ENCODE data around the gene PRM3.

The PRM3 gene

DNA sequence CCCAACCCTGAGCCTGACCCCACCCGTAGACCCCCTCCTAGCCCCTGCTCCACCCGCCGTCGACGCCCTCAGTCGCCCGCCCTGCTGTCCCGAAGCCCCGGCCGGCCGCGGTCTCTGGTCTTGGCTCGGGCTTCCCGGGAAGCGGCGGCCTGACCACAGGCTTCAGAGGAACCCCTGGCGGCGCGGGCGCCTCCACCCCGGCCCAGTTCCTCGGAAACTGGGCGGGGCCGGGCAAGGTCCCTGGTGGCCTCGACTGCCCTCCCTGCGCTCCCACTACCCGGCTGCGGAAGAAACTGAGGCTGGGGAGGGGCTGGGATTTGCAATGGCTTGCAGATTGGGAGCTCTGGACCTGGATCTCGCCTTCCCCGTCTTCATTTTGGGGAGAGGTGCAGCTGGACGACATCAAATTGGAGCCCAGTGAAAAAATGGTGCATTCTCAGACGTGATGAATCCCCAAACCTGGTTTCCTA is 16.7 kb downstream of the PRM3 start:
- H4K20me1 ChIP-seq (ENCODE audit: insufficient read depth, low read length) = no peaks in the 10 kb centered on the region
- peaks cover 58% of the 10 kb centered on the region for H3K4me1 ChIP-seq (ENCODE audit: insufficient read depth, low read length, severe bottlenecking)
- TF ChIP-seq, protein P1, sequence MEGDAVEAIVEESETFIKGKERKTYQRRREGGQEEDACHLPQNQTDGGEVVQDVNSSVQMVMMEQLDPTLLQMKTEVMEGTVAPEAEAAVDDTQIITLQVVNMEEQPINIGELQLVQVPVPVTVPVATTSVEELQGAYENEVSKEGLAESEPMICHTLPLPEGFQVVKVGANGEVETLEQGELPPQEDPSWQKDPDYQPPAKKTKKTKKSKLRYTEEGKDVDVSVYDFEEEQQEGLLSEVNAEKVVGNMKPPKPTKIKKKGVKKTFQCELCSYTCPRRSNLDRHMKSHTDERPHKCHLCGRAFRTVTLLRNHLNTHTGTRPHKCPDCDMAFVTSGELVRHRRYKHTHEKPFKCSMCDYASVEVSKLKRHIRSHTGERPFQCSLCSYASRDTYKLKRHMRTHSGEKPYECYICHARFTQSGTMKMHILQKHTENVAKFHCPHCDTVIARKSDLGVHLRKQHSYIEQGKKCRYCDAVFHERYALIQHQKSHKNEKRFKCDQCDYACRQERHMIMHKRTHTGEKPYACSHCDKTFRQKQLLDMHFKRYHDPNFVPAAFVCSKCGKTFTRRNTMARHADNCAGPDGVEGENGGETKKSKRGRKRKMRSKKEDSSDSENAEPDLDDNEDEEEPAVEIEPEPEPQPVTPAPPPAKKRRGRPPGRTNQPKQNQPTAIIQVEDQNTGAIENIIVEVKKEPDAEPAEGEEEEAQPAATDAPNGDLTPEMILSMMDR (IDR thresholded peaks at IDR 0.05; ENCODE audit: low read length) = no peak
- no peak for TF ChIP-seq EZH2 (IDR thresholded peaks at IDR 0.05; ENCODE audit: borderline replicate concordance, low read length)
- H3K4me3 ChIP-seq (ENCODE audit: low read depth, low read length, poor library complexity, severe bottlenecking) = peak overlapping the region; percentile 87
- H3K27ac ChIP-seq (ENCODE audit: low read depth, low read length, poor library complexity, severe bottlenecking) = no peak overlapping the region
- peaks cover 29% of the 10 kb centered on the region for H3K36me3 ChIP-seq (ENCODE audit: insufficient read depth, low read length)
- H3F3A ChIP-seq (ENCODE audit: insufficient read depth, low read length) = no peaks in the 10 kb centered on the region
- H3K27me3 ChIP-seq (ENCODE audit: insufficient read depth, low read length) = no peaks in the 10 kb centered on the region
- H2AFZ ChIP-seq (ENCODE audit: low read length) = no peak overlapping the region
- H3K9ac ChIP-seq (ENCODE audit: low read length) = peak overlapping the region; percentile 73
- no peaks in the 10 kb centered on the region for H3K79me2 ChIP-seq (ENCODE audit: insufficient read depth, low read length)
- no peaks in the 10 kb centered on the region for H3K9me3 ChIP-seq (ENCODE audit: low read length)
- H3K4me2 ChIP-seq (ENCODE audit: low read length) = peak overlapping the region; percentile 79
- H3K9me2 ChIP-seq (ENCODE audit: low read depth, low read length) = no peaks in the 10 kb centered on the region

DNA sequence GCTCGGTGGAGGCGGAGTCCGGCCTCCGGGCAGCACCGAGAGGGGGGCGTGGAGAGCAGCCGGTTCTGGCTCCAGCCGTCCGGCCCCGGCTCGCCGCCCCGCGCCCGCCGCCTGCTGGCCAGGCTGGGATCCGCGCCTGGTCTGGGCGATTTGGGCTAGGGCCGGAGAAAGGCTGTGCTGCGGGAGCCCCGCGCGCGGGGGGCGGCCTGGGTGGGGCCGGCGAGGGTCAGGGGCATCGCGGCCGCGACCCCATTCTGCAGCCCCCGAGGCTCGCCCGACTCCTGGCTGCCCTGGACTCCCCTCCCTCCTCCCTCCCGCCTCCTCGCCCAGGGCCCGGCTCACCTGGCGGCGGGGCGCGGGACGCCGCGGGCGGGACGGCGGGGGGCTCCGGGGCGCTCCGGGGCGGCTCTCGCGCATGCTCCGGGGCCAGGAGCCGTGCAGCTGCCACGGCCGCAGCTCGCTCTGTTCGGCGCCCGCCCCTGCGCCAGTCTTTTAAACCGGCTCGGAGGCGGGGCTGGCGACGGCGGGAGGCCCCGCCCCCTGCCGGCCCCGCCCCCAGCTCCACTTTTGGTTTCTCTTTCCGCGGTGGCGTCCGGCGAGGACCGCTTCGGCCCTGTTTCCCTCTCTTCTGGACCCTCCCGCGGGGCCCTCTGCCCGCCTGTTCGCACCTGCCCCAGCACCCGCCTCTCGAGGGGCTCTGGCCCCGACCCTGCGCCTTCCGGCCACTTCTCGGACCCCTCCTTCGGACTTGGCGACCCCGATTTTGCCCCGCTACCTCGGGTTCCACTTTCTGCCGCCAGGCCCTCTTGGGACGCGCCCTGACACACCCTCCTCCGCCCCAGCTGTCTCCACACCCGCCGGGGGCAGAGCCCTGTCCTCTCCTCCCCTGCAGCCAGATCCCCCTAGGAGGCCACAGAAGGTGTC is 17.4 kb downstream of the PRM3 start, which contains the start of gene SOCS1:
SOCS1 (minus strand) TSS at position 468 of the 924 bp plus-strand sequence. CDS start 726 bp downstream, outside the sequence.
- H3K4me1 ChIP-seq (ENCODE audit: insufficient read depth, low read length, severe bottlenecking) = peaks cover 63% of the 10 kb centered on the region
- peak within 1 kb of the TSS; percentile 92 for H3K27ac ChIP-seq (ENCODE audit: low read depth, low read length, poor library complexity, severe bottlenecking)
- H2AFZ ChIP-seq (ENCODE audit: low read length) = no peak within 1 kb of the TSS
- no peaks in the 10 kb centered on the region for H3K9me3 ChIP-seq (ENCODE audit: low read length)
- peaks cover 30% of the 10 kb centered on the region for H3K36me3 ChIP-seq (ENCODE audit: insufficient read depth, low read length)
- no peaks in the 10 kb centered on the region for H3F3A ChIP-seq (ENCODE audit: insufficient read depth, low read length)
- H3K4me3 ChIP-seq (ENCODE audit: low read depth, low read length, poor library complexity, severe bottlenecking) = peak within 1 kb of the TSS; percentile 87
- no peaks in the 10 kb centered on the region for H3K27me3 ChIP-seq (ENCODE audit: insufficient read depth, low read length)
- no peak for TF ChIP-seq EZH2 (IDR thresholded peaks at IDR 0.05; ENCODE audit: borderline replicate concordance, low read length)
- TF ChIP-seq, protein P1 (IDR thresholded peaks at IDR 0.05; ENCODE audit: low read length) = peak; percentile 79
- H3K9me2 ChIP-seq (ENCODE audit: low read depth, low read length) = no peaks in the 10 kb centered on the region
- H4K20me1 ChIP-seq (ENCODE audit: insufficient read depth, low read length) = no peaks in the 10 kb centered on the region
- H3K79me2 ChIP-seq (ENCODE audit: insufficient read depth, low read length) = no peaks in the 10 kb centered on the region
- peak within 1 kb of the TSS; percentile 87 for H3K9ac ChIP-seq (ENCODE audit: low read length)
- H3K4me2 ChIP-seq (ENCODE audit: low read length) = peak within 1 kb of the TSS; percentile 89

DNA sequence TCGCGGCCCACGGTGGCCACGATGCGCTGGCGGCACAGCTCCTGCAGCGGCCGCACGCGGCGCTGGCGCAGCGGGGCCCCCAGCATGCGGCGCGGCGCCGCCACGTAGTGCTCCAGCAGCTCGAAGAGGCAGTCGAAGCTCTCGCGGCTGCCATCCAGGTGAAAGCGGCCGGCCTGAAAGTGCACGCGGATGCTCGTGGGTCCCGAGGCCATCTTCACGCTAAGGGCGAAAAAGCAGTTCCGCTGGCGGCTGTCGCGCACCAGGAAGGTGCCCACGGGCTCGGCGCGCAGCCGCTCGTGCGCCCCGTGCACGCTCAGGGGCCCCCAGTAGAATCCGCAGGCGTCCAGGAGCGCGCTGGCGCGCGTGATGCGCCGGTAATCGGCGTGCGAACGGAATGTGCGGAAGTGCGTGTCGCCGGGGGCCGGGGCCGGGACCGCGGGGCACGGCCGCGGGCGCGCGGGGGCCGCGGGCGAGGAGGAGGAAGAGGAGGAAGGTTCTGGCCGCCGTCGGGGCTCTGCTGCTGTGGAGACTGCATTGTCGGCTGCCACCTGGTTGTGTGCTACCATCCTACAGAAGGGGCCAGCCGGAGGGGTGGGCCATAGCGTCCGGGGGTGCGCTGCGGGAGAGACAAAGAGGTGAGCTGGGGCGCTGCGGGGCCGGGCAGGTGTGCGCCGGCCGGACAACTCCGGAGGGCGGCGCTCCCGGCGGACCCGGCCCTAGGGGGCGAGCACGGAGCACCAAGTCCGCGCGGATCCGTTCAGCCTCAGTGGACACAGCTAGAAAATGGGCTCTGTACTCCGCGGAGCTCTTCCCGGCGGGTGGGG is 18.3 kb downstream of the PRM3 start:
- Histone ChIP-seq H3K27ac (ENCODE audit: low read depth, low read length, poor library complexity, severe bottlenecking) (peak overlapping the region; percentile 92), H4K20me1 (ENCODE audit: insufficient read depth, low read length) (no peaks in the 10 kb centered on the region), H2AFZ (ENCODE audit: low read length) (no peak overlapping the region)

More for the DNA sequence above, 18.3 kb downstream of the PRM3 start:
- H3K27me3 ChIP-seq (ENCODE audit: insufficient read depth, low read length) = no peaks in the 10 kb centered on the region
- peaks cover 70% of the 10 kb centered on the region for H3K4me1 ChIP-seq (ENCODE audit: insufficient read depth, low read length, severe bottlenecking)
- no peaks in the 10 kb centered on the region for H3K79me2 ChIP-seq (ENCODE audit: insufficient read depth, low read length)
- H3K9me2 ChIP-seq (ENCODE audit: low read depth, low read length) = no peaks in the 10 kb centered on the region
- H3K4me3 ChIP-seq (ENCODE audit: low read depth, low read length, poor library complexity, severe bottlenecking) = peak overlapping the region; percentile 87
- H3K9me3 ChIP-seq (ENCODE audit: low read length) = no peaks in the 10 kb centered on the region
- peak overlapping the region; percentile 87 for H3K9ac ChIP-seq (ENCODE audit: low read length)
- TF ChIP-seq EZH2 (IDR thresholded peaks at IDR 0.05; ENCODE audit: borderline replicate concordance, low read length) = no peak
- TF ChIP-seq, protein P1 (IDR thresholded peaks at IDR 0.05; ENCODE audit: low read length) = peak; percentile 49
- peaks cover 30% of the 10 kb centered on the region for H3K36me3 ChIP-seq (ENCODE audit: insufficient read depth, low read length)
- H3K4me2 ChIP-seq (ENCODE audit: low read length) = peak overlapping the region; percentile 89
- no peaks in the 10 kb centered on the region; the same call in 1 of the 2 replicates for H3F3A ChIP-seq (ENCODE audit: insufficient read depth, low read length)
